GM19238 (cell line): Measurements from ENCODE around the gene PEAK3.

ENCODE experiments used
- DNase-seq: peaks from one replicate; pipeline ENCODE4 v3.0.0; 2011; ENCODE audit warnings: low spot score; ENCODE audit not compliant: insufficient read length

PEAK3 gene

DNA sequence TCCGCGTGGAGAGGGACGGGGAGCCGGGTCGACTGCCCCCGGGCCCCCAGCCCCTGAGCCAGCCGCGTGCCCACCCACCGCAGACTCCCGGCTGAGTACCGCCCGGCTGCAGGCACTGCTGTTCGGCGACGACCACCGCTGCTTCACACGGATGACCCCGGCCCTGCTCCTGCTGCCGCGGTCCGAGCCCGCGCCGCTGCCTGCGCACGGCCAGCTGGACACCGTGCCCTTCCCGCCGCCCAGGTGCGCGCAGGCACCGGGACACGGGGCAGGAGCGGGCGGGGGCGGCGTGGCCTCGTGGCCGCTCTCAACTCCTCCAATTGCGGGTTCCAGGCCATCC lies 31.2 kb downstream of the PEAK3 start:
- DNase-seq = no peak

DNA sequence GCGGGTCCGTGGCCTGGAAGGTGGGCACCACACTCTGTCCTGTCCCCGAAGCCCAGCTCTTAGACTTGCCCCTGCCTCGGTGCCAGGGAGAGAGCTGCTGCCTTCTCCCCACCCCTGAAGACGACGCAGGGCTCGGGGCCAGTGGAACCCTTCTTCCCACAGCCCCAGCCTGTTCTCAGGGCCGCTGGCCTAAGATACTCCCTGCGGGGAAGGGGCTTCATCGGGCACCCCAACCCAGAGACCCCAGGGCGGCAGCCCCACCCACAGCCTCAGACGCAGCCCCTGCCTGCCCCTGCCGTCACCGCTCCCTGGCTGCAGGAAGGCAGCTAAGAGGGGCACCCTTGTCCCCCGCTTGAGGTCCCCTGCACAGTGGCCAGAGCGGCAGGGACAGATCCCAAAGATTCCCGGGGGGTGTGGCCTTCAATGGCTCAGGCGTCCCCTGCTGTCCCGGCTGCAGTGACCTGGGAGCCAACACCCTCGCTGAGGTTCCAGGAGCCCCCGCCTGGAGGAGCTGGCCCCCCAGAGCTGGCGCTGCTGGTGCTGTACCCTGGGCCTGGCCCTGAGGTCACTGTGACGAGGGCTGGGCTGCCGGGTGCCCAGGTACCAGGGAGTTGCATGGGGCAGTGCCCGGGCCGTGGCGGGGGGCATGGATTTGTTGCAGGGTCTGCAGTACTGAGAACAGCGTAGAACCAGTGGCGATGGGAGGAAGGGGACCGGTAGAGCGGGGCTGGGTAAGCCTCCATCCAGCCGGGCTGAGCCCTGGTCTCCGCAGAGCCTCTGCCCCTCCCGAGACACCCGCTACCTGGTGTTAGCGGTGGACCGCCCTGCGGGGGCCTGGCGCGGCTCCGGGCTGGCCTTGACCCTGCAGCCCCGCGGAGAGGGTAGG lies 31.9 kb downstream of the PEAK3 start:
- DNase-seq = no peak

DNA sequence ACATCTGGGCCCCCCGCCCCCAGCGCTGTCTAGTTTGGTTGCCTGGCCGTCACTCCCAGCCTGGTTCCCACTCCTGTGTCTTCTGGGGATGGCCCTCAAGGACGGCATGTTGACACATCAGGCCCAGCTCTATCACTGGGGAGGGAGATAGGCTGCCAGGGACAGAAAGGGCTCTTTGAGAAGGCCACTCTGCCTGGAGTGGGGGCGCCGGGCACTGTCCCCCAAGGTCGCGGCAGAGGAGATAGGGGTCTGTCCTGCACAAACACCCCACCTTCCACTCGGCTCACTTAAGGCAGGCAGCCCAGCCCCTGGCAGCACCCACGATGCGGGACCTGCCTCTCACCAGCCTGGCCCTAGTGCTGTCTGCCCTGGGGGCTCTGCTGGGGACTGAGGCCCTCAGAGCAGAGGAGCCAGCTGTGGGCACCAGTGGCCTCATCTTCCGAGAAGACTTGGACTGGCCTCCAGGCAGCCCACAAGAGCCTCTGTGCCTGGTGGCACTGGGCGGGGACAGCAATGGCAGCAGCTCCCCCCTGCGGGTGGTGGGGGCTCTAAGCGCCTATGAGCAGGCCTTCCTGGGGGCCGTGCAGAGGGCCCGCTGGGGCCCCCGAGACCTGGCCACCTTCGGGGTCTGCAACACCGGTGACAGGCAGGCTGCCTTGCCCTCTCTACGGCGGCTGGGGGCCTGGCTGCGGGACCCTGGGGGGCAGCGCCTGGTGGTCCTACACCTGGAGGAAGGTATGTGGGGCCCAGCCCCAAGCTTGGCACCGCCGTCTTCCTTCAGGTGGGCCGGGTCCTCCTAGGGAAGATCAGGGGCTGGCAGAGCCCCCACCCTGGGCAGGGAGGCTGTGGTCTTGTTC lies 32.7 kb downstream of the PEAK3 start, which contains the start of gene AMH:
AMH (plus strand) TSS at position 314 of the 857 bp plus-strand sequence; CDS start at position 324, 10 bp downstream.
- no peak for DNase-seq

DNA sequence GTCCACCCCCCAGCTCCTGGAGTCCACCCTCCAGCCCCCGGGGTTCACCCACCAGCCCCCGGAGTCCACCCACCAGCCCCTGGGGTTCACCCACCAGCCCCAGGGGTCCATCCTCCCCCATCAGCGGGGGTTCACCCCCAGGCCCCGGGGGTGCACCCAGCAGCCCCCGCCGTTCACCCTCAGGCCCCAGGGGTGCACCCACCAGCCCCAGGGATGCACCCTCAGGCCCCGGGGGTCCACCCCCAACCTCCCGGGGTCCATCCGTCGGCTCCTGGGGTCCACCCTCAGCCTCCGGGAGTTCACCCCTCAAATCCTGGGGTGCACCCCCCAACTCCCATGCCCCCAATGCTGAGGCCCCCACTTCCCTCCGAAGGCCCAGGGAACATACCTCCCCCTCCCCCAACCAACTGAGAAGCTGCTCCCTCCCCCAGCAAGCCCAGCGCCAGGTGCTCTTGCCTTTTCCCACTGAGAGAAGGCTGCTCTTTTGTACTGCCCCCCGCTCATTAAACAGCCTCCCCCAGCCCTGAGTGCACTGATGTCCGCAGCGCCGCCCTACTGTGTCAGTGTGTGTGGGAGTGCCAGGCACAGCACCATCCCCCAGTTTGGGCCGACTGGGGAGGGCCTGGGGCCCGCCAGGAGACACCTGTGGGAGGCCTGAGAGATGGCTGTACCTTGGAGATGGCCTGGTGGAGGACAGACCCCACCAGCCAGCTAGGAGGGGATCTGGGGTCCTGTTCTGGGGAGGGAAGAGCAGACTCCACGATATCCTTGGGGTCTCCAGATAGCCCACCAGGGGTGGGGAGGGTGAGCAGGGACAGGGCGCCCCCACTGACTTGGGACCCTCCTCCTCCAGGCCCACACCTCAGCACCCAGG lies 33.6 kb downstream of the PEAK3 start:
- no peak for DNase-seq

DNA sequence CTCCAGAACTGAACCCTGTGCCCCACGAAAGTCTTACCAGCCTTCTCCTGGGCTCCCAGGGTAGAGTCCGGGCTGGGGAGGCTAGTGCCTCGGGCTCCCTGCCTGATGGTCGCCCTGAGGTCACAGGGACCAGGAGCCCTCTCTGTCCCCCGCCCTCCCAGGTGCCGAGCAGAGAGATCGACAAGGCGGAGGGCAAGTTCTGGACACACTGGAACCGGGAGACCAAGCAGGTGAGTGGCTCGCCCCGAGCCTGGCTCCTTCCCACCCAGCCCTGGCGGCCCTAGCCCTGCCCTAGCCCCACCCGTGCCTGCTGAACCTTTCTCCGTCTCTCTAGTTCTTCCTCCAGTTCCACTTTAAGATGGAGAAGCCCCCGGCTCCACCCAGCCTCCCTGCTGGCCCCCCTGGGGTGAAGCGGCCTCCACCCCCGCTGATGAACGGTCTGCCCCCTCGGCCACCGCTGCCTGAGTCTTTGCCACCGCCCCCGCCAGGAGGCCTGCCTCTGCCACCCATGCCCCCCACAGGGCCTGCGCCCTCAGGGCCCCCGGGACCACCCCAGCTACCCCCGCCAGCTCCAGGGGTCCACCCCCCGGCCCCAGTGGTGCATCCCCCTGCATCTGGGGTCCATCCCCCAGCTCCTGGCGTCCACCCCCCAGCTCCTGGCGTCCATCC lies 34.4 kb downstream of the PEAK3 start:
- no peak for DNase-seq

DNA sequence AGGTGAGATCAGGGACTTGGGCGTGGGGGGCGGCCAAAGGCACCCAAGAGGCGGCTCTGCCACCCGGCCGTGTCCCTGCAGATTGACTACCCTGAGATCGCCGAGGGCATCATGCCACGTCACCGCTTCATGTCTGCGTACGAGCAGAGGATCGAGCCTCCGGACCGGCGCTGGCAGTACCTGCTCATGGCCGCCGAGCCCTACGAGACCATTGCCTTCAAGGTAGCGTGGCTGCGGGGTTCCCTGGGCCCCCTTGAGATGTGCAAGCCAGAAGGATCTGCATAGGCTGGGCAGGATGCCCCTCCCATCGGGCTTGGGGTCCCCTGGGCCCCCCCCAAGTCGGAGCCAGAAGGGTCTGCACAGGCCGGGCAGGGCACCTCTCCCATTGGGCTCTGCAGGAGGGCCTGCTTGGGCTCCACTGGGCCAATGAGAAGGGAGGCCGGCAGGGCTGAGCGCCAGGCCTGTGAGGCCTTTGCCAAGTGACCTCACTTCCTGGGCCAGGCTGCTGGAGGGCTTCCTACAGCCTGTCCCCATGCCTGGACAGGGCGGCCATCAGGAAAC lies 35.1 kb downstream of the PEAK3 start:
- DNase-seq = no peak

DNA sequence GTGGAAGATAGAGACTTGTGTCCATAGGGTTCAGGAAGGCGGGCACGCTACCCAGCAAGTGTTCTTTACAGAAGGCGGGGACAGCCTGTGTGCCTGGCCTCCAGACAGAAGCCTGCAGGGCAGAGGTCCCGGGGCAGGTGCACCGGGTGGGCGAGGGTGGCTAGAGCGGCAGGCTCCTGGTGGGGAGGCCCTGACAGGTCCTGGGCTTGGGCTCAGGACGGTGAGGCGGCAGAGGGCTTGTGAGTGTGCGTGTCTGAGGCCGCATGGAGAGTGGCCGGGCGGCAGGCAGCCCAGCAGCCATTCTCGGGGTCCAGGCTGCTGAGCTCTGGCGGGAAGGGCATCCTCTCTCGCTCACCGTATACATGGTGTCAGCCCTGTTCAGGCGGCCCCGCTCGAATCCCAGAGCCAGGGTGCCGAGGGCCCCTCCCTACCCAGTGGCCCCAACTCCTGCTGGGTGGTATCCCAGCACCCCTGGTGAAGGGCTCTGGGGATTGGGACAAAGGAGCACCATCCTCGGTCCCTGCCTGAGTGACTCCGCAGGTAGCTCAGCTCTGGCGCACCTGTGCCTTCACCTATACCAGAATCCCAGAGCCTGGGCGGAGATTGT lies 35.9 kb downstream of the PEAK3 start:
- no peak for DNase-seq

DNA sequence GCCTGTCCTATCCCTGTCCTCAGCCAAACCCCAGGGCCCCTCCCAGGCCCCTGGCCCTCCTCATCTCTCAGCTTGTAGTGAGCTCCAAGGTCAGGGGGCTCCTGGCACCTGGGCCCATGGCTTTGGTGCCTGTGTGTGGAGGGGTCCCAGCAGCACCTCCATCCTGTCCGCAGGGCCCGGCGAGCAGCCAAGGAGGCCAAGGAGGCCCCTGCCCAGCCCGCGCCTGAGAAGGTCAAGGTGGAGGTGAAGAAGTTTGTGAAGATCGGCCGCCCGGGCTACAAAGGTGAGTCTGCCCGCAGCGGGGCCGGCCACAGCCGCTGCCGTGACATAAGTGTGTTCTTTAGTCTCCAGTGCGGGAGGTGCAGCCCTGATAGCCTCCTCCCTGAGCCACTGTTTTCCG lies 36.7 kb downstream of the PEAK3 start:
- no peak for DNase-seq

DNA sequence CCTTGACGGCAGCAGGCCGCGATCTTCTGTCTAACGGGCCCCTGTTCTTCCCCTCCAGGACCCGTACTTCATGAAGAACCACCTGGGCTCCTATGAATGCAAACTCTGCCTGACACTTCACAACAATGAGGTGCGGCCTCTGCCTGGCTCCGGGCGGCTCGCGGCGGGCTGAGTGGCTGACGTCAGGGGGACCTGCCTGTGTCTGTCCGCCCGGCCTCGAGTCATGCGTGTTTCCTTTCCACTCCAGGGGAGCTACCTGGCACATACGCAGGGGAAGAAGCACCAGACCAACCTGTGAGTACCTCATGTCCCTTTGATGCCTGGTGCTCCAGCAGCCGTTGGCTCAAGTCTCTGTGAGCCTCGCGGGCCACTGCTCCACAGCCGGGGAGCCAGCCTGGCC lies 37.5 kb downstream of the PEAK3 start:
- no peak for DNase-seq

DNA sequence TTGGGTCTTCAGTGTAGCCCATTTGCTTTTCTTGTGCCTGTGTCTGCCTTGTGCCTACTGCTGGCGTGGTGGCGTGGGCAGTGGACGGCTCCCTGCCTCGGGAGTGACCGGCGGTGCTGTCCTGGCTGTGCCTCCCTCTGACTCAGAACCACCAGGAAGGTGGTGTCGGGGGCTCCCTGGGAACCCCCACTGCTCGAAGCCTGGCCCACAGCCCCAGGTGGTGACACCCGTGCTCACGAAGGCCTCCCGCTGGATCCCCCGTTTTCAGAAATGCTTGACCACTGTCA lies 37.9 kb downstream of the PEAK3 start:
- DNase-seq = no peak

DNA sequence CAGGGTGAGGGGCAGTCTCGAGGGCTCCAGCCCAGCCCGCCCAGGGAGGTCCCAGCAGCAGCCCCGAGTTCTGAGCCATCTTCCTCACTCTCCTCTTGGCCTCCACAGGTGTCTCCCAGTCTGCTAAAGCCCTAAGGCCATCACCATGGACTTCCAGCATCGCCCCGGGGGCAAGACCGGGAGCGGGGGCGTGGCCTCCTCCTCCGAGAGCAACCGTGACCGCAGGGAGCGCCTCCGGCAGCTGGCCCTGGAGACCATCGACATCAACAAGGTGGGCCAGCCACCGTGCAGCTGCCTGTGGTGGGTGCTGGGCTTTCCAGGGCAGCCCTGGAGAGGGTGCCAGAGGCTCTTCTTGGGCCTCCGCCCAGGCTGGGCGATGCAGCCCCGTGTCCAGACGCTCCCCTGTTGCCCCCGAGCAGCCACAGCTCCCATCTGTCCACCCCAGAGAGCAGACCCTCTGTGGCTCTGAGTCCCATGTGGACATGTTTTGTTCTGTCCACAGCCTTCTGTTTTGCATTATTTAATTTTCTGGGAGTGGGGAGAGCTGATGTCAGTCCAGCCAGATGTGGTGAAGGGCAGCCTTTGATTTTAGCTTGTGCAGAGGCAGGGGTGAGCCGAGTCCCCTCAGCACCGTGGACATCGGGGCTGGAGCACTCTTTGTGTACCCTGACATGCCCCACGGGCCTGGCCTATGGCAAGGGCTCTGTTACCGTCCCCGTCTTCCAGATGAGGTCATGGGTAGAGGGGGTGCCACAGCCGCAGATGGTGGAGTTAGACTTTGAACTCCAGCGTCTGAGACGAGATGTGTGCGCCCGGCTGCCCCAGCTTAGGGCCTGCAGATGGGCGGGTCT lies 38.5 kb downstream of the PEAK3 start:
- DNase-seq = no peak

DNA sequence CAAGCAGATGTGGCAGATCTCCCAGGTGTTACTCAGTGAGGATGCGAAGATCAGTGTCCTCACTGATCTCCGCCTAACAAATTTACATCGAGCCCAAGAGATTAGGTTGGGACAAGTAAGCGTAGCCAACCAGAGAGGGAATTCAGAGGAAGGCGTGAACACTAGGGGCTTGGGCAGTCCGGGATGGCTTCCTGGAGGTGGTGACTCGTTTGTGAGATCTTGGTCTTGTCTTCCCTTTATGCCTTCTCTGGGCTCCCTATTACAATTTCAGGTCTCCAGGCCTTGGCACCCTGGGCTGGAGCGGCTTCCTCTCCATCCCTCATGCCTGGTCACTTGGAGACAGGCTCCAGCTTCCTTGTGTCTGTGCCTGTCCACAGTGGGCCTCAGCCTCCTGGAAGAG lies 39.2 kb downstream of the PEAK3 start:
- DNase-seq = no peak

DNA sequence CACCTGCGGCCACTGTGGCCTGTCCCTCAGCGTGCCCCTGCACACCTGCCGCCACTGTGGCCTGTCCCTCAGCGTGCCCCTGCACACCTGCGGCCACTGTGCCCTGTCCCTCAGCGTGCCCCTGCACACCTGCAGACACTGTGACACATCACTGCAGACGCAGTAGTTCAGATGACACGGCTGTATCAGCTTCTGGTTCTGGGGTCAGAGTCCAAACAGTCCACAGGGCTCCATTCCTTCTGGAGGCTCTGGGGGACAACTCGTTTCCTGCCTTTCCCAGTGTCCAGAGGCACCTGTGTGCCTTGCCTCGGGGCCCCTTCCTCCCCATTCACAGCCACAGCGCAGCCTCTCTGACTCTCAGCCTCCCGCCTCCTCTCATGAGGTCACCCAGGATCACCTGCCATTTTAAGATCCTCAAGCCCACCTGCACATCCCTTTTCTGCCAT lies 39.9 kb downstream of the PEAK3 start:
- no peak for DNase-seq

DNA sequence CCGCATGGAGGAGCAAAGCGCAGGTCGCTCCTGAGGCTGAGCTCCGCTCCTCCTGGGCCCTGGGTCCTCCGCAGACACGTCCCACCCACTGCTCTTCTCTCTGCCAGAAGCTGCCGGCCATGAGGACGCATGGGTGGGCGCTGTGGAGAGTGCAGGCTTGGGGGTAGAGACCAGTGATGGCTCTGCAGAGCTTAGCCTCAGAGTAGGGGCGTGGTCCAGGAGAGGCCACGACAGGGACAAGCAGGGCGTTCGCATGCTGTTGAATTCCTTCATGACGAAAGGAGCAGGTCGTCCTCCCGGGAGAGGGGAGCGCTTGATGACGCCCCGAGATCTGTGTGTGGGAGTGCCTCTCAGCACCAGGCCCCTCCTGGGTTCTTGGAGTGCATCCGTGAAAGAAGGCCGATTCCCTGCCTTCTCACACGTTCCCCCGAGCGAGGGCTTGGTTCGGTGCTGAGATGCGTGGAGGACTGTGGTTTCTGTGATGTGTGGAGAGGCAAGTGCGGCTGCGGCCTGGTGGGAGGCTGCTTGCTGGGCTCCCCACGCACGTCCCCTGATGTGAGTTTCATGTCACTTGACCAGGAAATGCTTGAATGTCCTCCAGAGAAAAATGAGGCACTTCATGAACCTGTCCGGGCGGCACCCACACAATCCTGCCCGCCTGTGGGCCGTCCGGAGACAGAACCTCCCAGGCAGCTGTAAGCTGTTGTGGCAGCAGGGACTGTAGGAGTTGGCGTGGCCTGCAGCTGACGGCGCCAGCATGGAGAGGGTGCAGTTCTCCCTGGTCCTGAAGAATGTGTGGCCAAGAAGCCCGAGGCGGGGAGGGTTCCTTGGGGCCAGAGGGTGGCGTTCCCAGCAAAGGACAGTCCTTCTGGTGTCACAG lies 40.9 kb downstream of the PEAK3 start:
- no peak for DNase-seq

DNA sequence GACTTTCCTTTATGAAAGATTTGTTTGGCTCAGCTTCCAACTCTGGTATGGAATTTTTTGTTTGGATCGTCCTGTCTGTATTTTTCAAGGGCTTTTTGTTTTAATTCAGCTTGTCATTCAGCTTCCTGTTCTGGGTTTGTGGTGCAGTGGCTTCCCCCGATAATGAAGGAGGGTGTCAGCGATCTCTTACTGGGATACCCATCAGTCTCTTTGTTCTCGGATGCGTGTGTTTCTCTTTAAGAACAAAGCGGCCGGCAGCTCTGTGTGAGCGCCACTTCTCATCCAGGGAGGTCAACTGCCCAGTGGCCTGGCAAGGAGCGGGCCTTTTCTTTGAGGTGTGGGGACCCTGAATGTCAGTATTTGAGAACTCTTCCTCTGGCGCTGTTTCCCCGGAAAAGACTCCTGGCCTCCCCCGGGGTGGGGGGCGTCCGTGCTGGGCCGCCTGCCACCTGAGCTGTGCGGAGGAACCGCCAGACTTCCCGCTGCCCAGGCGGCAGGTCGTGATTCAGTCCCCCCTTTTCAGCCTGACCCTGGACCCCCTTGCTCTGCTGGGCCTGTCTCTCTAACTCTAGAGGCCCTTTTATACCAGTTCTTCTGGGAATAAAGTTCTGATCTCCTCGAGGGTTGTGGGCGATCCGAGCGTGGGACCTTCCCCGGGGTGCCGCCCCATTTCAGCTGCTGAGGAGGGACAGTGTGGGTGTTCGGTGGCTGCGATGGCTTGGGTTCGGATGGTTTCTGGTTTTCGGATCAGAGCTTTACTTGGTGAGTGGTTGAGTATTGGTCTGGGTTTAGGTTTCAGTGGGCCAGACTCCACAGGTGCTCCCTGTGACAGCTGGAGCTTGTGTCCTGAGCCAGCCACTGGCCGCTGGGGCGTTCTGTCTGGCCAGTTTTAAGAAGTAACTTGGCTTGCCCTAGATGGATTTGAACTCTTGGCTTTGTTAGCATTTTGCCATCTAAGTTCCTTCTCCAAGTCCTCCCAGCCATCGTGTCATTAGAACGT lies 41.9 kb downstream of the PEAK3 start:
- no peak for DNase-seq

DNA sequence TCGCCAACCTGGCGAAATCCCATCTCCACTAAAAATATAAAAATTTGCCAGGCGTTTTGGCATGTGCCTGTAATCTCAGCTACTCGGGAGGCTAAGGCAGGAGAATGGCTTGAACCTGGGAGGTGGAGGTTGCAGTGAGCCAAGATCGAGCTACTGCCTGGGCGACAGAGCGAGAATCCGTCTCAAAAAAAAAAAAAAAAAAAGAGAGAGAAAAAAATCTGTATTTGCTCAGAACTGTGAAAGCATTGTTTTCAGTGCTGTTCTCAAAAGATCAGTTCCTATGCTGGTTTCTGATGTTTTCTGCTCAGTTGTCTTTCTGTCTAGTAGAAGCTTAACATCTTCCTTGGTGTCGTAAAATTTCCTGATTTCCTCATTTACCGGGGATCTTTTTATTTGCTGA lies 42.8 kb downstream of the PEAK3 start:
- no peak for DNase-seq

DNA sequence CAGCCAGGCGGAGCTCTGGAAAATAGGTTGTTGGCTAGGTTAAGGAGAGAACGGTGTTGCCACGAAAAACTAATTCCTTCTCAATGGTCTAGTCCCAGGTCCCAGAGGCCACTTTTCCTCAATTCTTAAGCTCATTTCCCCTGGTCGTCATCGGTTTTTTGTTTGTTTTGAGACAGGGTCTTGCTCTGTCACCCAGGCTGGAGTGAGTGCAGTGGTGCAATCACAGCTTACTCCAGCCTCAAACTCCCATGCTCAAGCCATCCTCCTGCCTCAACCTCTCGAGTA lies 44.2 kb downstream of the PEAK3 start:
- no peak for DNase-seq
